HCT116 (cell line): ENCODE results near the gene IL17RA. TPM values are rescaled to one million over a fixed set of nuclear protein-coding genes. Genes with fewer than 3 reads are reported as not detected.

Source experiments
- ATAC-seq: fragments of 200-7000 bp; cut with Tn5 transposase; 2 replicates; pipeline ENCODE4 v1.9.1; 2020; ENCODE audit warnings: mild to moderate bottlenecking, moderate library complexity
- BruUV-seq: library from RNA; stranded (reverse); fragments of 400-500 nt; replicated peaks from 2 replicates; lab custom pipeline; 2021; lab: Mats Ljungman, UMichigan
- CTCF ChIA-PET: fragments of 300-600 bp; sonication (Branson Sonifier 250); formaldehyde crosslinking; loops from one replicate; lab custom pipeline; 2021; ENCODE audit warnings: antibody characterized with exemption; lab: Charles Lee
- POLR2A ChIA-PET: fragments of 300-600, 350-600 bp; sonication (Branson Sonifier 250); formaldehyde crosslinking; loops from one replicate; lab custom pipeline; 2021; ENCODE audit warnings: antibody characterized with exemption; lab: Charles Lee
- RAD21 ChIA-PET, 2 experiments: fragments of 300-600 bp; sonication (Branson Sonifier 250); formaldehyde crosslinking; loops; one replicate each; lab custom pipeline; 2023; ENCODE audit warnings: low total read pairs in 2 of 2; ENCODE audit not compliant: uncharacterized antibody in 2 of 2, unreplicated experiment in 2 of 2, low non-redundant PET in 1 of 2; lab: Charles Lee
- DNase-seq: peaks from one replicate; pipeline ENCODE4 v3.0.0-alpha.2; 2010; ENCODE audit warnings: low read depth, low spot score
- H2AFZ ChIP-seq: fragments of 200-600 bp; shearing (Covaris generic), sonication (generic); 2 replicates; pipeline ENCODE4 v1.6.1; 2017; ENCODE audit warnings: low read depth, mixed run types, mixed read lengths, antibody characterized with exemption, low read length; ENCODE audit not compliant: poor library complexity, severe bottlenecking
- H3K27ac ChIP-seq: 2 replicates; pipeline ENCODE4 v1.5.1; 2012; ENCODE audit warnings: low read depth, low read length
- H3K27me3 ChIP-seq: fragments of 200-600 bp; sonication (generic); 2 replicates; pipeline ENCODE4 v1.6.1; 2016; ENCODE audit warnings: mixed run types, low read length, mixed read lengths; ENCODE audit not compliant: insufficient read depth
- H3K36me3 ChIP-seq, 2 experiments: fragments of 200-500 bp in 1 of 2; fragments of 200-600 bp in 1 of 2; sonication (Bioruptor generic) in 1 of 2; sonication (generic) in 1 of 2; 2 replicates each; pipeline versions ENCODE4 v1.5.1 to v1.6.1; 2014 to 2016; ENCODE audit warnings: low read length in 2 of 2, inconsistent platforms in 1 of 2, mixed read lengths in 1 of 2, mixed run types in 1 of 2; ENCODE audit not compliant: insufficient read depth in 2 of 2, control insufficient read depth in 1 of 2
- H3K4me1 ChIP-seq, 2 experiments: fragments of 200-600 bp in 1 of 2; sonication (generic) in 1 of 2; 2 replicates each; pipeline versions ENCODE4 v1.5.1 to v1.6.1; 2012 to 2017; ENCODE audit warnings: low read length in 2 of 2, inconsistent platforms in 1 of 2, mild to moderate bottlenecking in 1 of 2, mixed read lengths in 1 of 2, mixed run types in 1 of 2, moderate library complexity in 1 of 2; ENCODE audit not compliant: insufficient read depth in 2 of 2, control insufficient read depth in 1 of 2
- H3K4me2 ChIP-seq: fragments of 200-600 bp; sonication (generic); 2 replicates; pipeline ENCODE4 v1.6.1; 2017; ENCODE audit warnings: mixed run types, low read length, mixed read lengths
- H3K4me3 ChIP-seq, 2 experiments: fragments of 200-600 bp in 1 of 2; sonication (generic) in 1 of 2; replicated peaks in 1 of 2; 2 replicates each; pipeline ENCODE4 v1.5.1; 2011 to 2016; ENCODE audit warnings: low read length in 2 of 2, control low read depth in 1 of 2, low read depth in 1 of 2, mild to moderate bottlenecking in 1 of 2, mixed read lengths in 1 of 2, mixed run types in 1 of 2
- H3K79me2 ChIP-seq: fragments of 200-600 bp; sonication (generic); 2 replicates; pipeline ENCODE4 v1.6.1; 2017; ENCODE audit warnings: mild to moderate bottlenecking, mixed run types, low read length, moderate library complexity, mixed read lengths; ENCODE audit not compliant: insufficient read depth
- H3K9ac ChIP-seq: fragments of 200-600 bp; sonication (generic); 2 replicates; pipeline ENCODE4 v1.6.1; 2016; ENCODE audit warnings: low read length, mixed read lengths
- H3K9me2 ChIP-seq: fragments of 200-600 bp; sonication (generic), shearing (Covaris generic); 2 replicates; pipeline ENCODE4 v1.6.1; 2017; ENCODE audit warnings: mixed run types, mild to moderate bottlenecking, moderate library complexity; ENCODE audit not compliant: insufficient read depth
- H3K9me3 ChIP-seq, 2 experiments: fragments of 200-500 bp in 1 of 2; fragments of 200-600 bp in 1 of 2; sonication (Bioruptor generic) in 1 of 2; sonication (generic) in 1 of 2; 2 replicates each; pipeline ENCODE4 v1.6.1; 2014 to 2017; ENCODE audit warnings: low read length in 2 of 2, mixed read lengths in 2 of 2, inconsistent platforms in 1 of 2, low read depth in 1 of 2, mild to moderate bottlenecking in 1 of 2, mixed run types in 1 of 2, moderate library complexity in 1 of 2; ENCODE audit not compliant: control insufficient read depth in 1 of 2, insufficient read depth in 1 of 2
- H4K20me1 ChIP-seq: fragments of 200-600 bp; sonication (generic), shearing (Covaris generic); 2 replicates; pipeline ENCODE4 v1.6.1; 2017; ENCODE audit warnings: mixed run types, mild to moderate bottlenecking, moderate library complexity; ENCODE audit not compliant: insufficient read depth
- CEBPB ChIP-seq: IDR thresholded peaks from 2 replicates; pipeline ENCODE4 v1.6.1; 2012; ENCODE audit warnings: low read depth
- ELF1 ChIP-seq: IDR thresholded peaks from 2 replicates; pipeline ENCODE4 v1.6.1; 2012; ENCODE audit warnings: low read depth, borderline replicate concordance
- EZH2 ChIP-seq: fragments of 200-600 bp; sonication (generic); IDR thresholded peaks from 2 replicates; pipeline ENCODE4 v1.6.1; 2017; ENCODE audit warnings: antibody characterized with exemption, mixed run types
- EZH2phosphoT487 ChIP-seq: fragments of 200-600 bp; IDR thresholded peaks from 2 replicates; pipeline ENCODE4 v1.6.1; 2018; ENCODE audit warnings: antibody characterized with exemption, borderline replicate concordance
- RAD21 ChIP-seq: IDR thresholded peaks from 2 replicates; pipeline ENCODE4 v1.6.1; 2012; ENCODE audit warnings: low read depth, mild to moderate bottlenecking
- REST ChIP-seq: IDR thresholded peaks from 2 replicates; pipeline ENCODE4 v1.6.1; 2012; ENCODE audit warnings: low read depth
- SIN3A ChIP-seq: IDR thresholded peaks from 2 replicates; pipeline ENCODE4 v1.6.1; 2012; ENCODE audit warnings: low read depth
- SP1 ChIP-seq: IDR thresholded peaks from 2 replicates; pipeline ENCODE4 v1.6.1; 2012; ENCODE audit warnings: low read depth
- YY1 ChIP-seq: IDR thresholded peaks from 2 replicates; pipeline ENCODE4 v1.6.1; 2011; ENCODE audit warnings: low read length, low read depth, moderate library complexity, mild to moderate bottlenecking; ENCODE audit not compliant: insufficient replicate concordance; ENCODE audit errors: extremely low read depth
- intact Hi-C: fragments of 100-400 bp; cut with micrococcal nuclease; formaldehyde crosslinking; loops from 2 replicates; pipeline ENCODE4 v1.10.0; 2022
- total RNA-seq: library from RNA; stranded (reverse); gene quantifications from one replicate; pipeline ENCODE4 v1.2.1, GENCODE V29; 2021; ENCODE audit not compliant: unreplicated experiment

Gene IL17RA
- total RNA-seq, 1 experiment from 2014 or later, result 17.3 TPM

DNA sequence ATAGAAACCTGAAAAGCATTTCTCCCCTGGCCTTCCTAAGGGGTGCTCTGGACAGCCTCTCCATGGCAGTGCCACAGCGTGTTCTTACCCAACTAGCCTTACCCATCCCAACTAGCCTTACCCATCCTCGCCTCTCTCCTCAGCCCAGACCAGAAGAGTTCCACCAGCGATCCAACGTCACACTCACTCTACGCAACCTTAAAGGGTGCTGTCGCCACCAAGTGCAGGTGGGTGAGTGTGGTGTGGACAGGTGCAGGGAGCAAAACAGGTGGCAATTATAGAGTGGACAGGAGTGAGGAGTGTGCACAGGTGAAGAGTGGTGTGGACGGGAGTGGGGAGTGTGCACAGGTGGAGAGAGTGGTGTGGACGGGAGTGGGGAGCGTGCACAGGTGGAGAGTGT lies 18.6 kb downstream of the IL17RA start:
- TF ChIP-seq REST, result no peak
- no peak for TF ChIP-seq EZH2
- TF ChIP-seq SP1, result no peak
- no peak for TF ChIP-seq ELF1
- no peak for TF ChIP-seq SIN3A
- no peak for TF ChIP-seq CEBPB
- TF ChIP-seq RAD21, result no peak
- no peak for TF ChIP-seq EZH2phosphoT487
- no peak for TF ChIP-seq YY1
- H3K27ac ChIP-seq, result no peak overlapping the region
- no TSS peak for BruUV-seq
- ATAC-seq (no peak), DNase-seq (no peak)
- H3K9me3 ChIP-seq, result no peaks in the 10 kb centered on the region
- no peaks in the 10 kb centered on the region for H3K4me1 ChIP-seq
- peaks cover 21 to 23% of the 10 kb centered on the region in 2 experiments; a peak in 2 of 4 replicates for H3K36me3 ChIP-seq
- H3K9ac ChIP-seq, result no peak overlapping the region
- H3K9me2 ChIP-seq, result no peaks in the 10 kb centered on the region
- H3K4me3 ChIP-seq, result no peak overlapping the region
- no peaks in the 10 kb centered on the region for H3K27me3 ChIP-seq
- H3K79me2 ChIP-seq, result no peaks in the 10 kb centered on the region
- no peak overlapping the region for H3K4me2 ChIP-seq
- POLR2A ChIA-PET, result no interaction called here
- no peak overlapping the region for H2AFZ ChIP-seq
- intact Hi-C loops, result no loop called here
- no peaks in the 10 kb centered on the region for H4K20me1 ChIP-seq
- CTCF ChIA-PET, result no interaction called here
- RAD21 ChIA-PET, result no interaction called here
